Fibroblast of lung (primary cell): Measurements from ENCODE around the gene UCP1. TPM values are rescaled to one million over a fixed set of nuclear protein-coding genes. Genes with fewer than 3 reads are reported as not detected.

Experiments used
- DNase-seq, 2 donors: peaks; one replicate each; pipeline versions ENCODE4 v3.0.0 to v3.0.0-alpha.2; 2010; ENCODE audit warnings: low read depth in 2 of 2
- H2AFZ ChIP-seq: 2 replicates; pipeline ENCODE4 v1.5.1; 2012; ENCODE audit warnings: low read length, control low read depth, inconsistent platforms
- H3K27ac ChIP-seq: 2 replicates; pipeline ENCODE4 v1.5.1; 2011; ENCODE audit warnings: low read length, control low read depth; ENCODE audit not compliant: insufficient read depth
- H3K27me3 ChIP-seq: 2 replicates; pipeline ENCODE4 v1.5.1; 2011; ENCODE audit warnings: mild to moderate bottlenecking, low read length; ENCODE audit not compliant: control insufficient read depth, insufficient read depth
- H3K36me3 ChIP-seq: 2 replicates; pipeline ENCODE4 v1.5.1; 2011; ENCODE audit warnings: low read length; ENCODE audit not compliant: control insufficient read depth, insufficient read depth
- H3K4me1 ChIP-seq: 2 replicates; pipeline ENCODE4 v1.5.1; 2011; ENCODE audit warnings: low read length; ENCODE audit not compliant: control insufficient read depth, insufficient read depth; ENCODE audit errors: extremely low read depth
- H3K4me2 ChIP-seq: 2 replicates; pipeline ENCODE4 v1.5.1; 2011; ENCODE audit warnings: low read length, control low read depth; ENCODE audit not compliant: insufficient read depth; ENCODE audit errors: extremely low read depth
- H3K4me3 ChIP-seq, 4 experiments: fragments of 200-600 bp in 1 of 4; sonication (generic) in 1 of 4; replicated peaks in 1 of 4; 2 replicates each; pipeline ENCODE4 v1.5.1; 2011 to 2016; ENCODE audit warnings: low read length in 4 of 4, low read depth in 3 of 4, mild to moderate bottlenecking in 3 of 4, control low read depth in 2 of 4, inconsistent platforms in 1 of 4, mixed read lengths in 1 of 4; ENCODE audit not compliant: insufficient read depth in 1 of 4; ENCODE audit errors: control extremely low read depth in 1 of 4
- H3K79me2 ChIP-seq: 2 replicates; pipeline ENCODE4 v1.5.1; 2012; ENCODE audit warnings: mild to moderate bottlenecking, low read length, inconsistent platforms; ENCODE audit not compliant: control insufficient read depth, insufficient read depth
- H3K9ac ChIP-seq: 2 replicates; pipeline ENCODE4 v1.5.1; 2011; ENCODE audit warnings: mild to moderate bottlenecking, low read length, control low read depth; ENCODE audit not compliant: insufficient read depth
- H3K9me3 ChIP-seq: 2 replicates; pipeline ENCODE4 v1.5.1; 2012; ENCODE audit warnings: low read depth, low read length; ENCODE audit not compliant: control insufficient read depth, insufficient read depth
- H4K20me1 ChIP-seq: 2 replicates; pipeline ENCODE4 v1.5.1; 2011; ENCODE audit warnings: low read length; ENCODE audit not compliant: control insufficient read depth, insufficient read depth; ENCODE audit errors: extremely low read depth
- EZH2 ChIP-seq: IDR thresholded peaks from 2 replicates; pipeline ENCODE4 v1.5.1; 2012; ENCODE audit warnings: low read length, control low read depth, mild to moderate bottlenecking; ENCODE audit errors: missing control alignments
- polyA plus RNA-seq, 2 donors: library from polyadenylated mRNA; depleted of rRNA in 1 of 2; stranded (reverse) in 1 of 2; unstranded in 1 of 2; fragments of >200 nt; gene quantifications; 2 replicates each; pipeline ENCODE4 v1.2.1, GENCODE V29; 2011 to 2012; ENCODE audit warnings: missing spikeins in 1 of 2
- total RNA-seq: library from RNA; depleted of rRNA; stranded (reverse); fragments of >200 nt; gene quantifications from 2 replicates; pipeline ENCODE4 v1.2.1, GENCODE V29; 2014
- TF ChIP-seq, protein P1 (sequence below), 2 donors: IDR thresholded peaks in 1 of 2; conservative IDR thresholded peaks in 1 of 2; 1 replicate in 1 of 2; 2 replicates in 1 of 2; pipeline ENCODE4 v1.5.1; 2011 to 2012; ENCODE audit warnings: low read length in 2 of 2, control low read depth in 1 of 2, inconsistent platforms in 1 of 2, low read depth in 1 of 2, mild to moderate bottlenecking in 1 of 2

Gene UCP1
- total and polyA plus RNA-seq, 2 donors (not counting 1 experiment from before 2014, with no cell fraction given) = not detected

- no peak overlapping the region for H3K4me2 ChIP-seq
- TF ChIP-seq, protein P1, sequence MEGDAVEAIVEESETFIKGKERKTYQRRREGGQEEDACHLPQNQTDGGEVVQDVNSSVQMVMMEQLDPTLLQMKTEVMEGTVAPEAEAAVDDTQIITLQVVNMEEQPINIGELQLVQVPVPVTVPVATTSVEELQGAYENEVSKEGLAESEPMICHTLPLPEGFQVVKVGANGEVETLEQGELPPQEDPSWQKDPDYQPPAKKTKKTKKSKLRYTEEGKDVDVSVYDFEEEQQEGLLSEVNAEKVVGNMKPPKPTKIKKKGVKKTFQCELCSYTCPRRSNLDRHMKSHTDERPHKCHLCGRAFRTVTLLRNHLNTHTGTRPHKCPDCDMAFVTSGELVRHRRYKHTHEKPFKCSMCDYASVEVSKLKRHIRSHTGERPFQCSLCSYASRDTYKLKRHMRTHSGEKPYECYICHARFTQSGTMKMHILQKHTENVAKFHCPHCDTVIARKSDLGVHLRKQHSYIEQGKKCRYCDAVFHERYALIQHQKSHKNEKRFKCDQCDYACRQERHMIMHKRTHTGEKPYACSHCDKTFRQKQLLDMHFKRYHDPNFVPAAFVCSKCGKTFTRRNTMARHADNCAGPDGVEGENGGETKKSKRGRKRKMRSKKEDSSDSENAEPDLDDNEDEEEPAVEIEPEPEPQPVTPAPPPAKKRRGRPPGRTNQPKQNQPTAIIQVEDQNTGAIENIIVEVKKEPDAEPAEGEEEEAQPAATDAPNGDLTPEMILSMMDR (conservative IDR thresholded peaks at IDR 0.05 in 1 of 2, IDR thresholded peaks at IDR 0.05 in 1 of 2; ENCODE audit: low read depth in 1 of 2, low read length in 2 of 2) = no peak
- no peak for TF ChIP-seq EZH2
- no peaks in the 10 kb centered on the region for H3K36me3 ChIP-seq
- H4K20me1 ChIP-seq = no peaks in the 10 kb centered on the region
- no peak overlapping the region for H3K4me3 ChIP-seq
- no peaks in the 10 kb centered on the region for H3K4me1 ChIP-seq
- H2AFZ ChIP-seq = no peak overlapping the region
- H3K27ac ChIP-seq = no peak overlapping the region
- no peaks in the 10 kb centered on the region for H3K9me3 ChIP-seq
- H3K27me3 ChIP-seq = peaks cover 2% of the 10 kb centered on the region
- no peak overlapping the region for H3K9ac ChIP-seq
- no peaks in the 10 kb centered on the region for H3K79me2 ChIP-seq
- no peak for DNase-seq
Measured at GRCh38 chr4:140612357-140612756, 43.6 kb upstream of the UCP1 start.

DNA sequence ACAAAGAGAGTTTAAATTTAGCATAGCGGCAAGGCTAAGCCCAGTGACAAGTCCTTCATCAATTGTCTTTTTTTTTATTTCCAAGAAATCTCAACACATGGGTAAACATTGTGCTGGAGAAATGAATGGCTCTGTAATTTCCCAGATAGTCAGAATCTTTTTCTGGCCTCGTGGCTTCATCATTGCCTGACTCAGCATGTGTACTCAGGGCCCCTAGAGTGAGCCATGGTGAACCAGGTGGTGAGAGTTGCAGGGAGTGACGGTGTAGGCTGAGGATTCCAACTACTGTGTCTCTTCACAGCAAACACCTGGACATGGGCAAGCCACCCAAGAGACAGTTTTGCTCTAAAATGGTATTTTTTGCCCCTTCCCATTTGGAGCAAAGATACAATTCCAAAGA, 43.1 kb upstream of the UCP1 start:
- Histone ChIP-seq H3K4me3 (no peak overlapping the region), H3K9ac (no peak overlapping the region), H3K79me2 (no peaks in the 10 kb centered on the region), H2AFZ (no peak overlapping the region), H3K4me2 (no peak overlapping the region), H3K36me3 (no peaks in the 10 kb centered on the region), H3K9me3 (no peaks in the 10 kb centered on the region), H3K27me3 (peaks cover 2% of the 10 kb centered on the region), H3K27ac (no peak overlapping the region), H4K20me1 (no peaks in the 10 kb centered on the region), H3K4me1 (no peaks in the 10 kb centered on the region)
- DNase-seq = peak in 1 of 2 donors; percentile 7
- no peak for TF ChIP-seq EZH2
- TF ChIP-seq, protein P1 (conservative IDR thresholded peaks at IDR 0.05 in 1 of 2, IDR thresholded peaks at IDR 0.05 in 1 of 2; ENCODE audit: low read depth in 1 of 2, low read length in 2 of 2) = no peak

DNA sequence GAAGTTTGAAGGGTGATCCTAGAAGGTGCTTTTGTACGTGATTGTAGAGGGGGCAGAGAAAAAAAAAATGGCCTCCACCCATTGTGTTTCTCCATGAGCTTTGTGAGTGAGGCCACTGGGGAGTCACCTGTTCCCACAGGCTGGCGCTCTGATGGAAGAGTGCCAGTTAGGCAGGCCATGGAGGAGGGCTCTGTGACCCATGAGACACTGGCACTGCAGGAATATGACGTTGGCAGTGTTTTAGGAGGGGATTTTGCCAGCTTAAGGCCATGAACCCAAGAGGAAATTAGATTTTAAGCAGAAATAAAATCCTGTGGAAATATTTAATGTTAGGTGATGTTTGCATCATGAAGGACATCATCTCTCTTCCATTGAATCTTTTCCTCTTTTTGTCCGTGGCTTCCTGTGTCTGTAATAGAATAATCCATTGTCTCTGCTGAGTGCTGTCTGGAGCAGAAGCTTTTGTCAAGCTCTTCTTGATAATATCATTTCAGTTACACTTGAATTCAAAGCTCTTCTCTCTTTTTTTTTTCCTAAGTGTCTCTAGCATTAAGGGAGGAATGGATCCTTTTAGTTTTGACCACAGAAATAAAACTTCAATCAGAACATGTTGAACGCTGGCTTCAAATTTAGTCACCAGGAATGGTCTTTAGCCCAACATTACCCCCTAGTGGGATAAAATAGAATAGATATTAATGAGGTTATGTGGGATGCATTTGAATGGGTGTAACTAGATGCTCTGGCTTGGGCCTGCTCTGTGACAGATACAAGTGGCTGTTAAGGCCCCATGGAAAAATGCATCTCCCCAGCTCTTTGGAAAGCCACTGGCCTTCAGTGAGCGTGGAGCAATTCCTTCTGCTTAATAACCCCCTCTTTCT, 41.0 kb upstream of the UCP1 start:
- no peak overlapping the region for H2AFZ ChIP-seq
- H3K4me1 ChIP-seq = no peaks in the 10 kb centered on the region
- H3K9ac ChIP-seq = no peak overlapping the region
- H4K20me1 ChIP-seq = no peaks in the 10 kb centered on the region
- DNase-seq = peak; percentile 36 to 69
- no peaks in the 10 kb centered on the region for H3K9me3 ChIP-seq
- H3K4me3 ChIP-seq = no peak overlapping the region
- no peak overlapping the region for H3K4me2 ChIP-seq
- no peaks in the 10 kb centered on the region for H3K79me2 ChIP-seq
- H3K36me3 ChIP-seq = no peaks in the 10 kb centered on the region
- TF ChIP-seq, protein P1 (conservative IDR thresholded peaks at IDR 0.05 in 1 of 2, IDR thresholded peaks at IDR 0.05 in 1 of 2; ENCODE audit: low read depth in 1 of 2, low read length in 2 of 2) = peak; percentile 52 to 57
- TF ChIP-seq EZH2 = no peak
- H3K27ac ChIP-seq = no peak overlapping the region
- peaks cover 2% of the 10 kb centered on the region for H3K27me3 ChIP-seq
